ENCODE measurements around the gene ART3.

The ART3 gene

GRCh38 chr4:76148142-76148865 lies 73.8 kb downstream of the ART3 start, which contains the start of gene NUP54:
Gene NUP54 (minus strand): TSS chr4:76148397. CDS start chr4:76148374, 23 bp downstream.
- DNase-seq (ENCODE audit: low read depth), result peak; percentile 86

- no peak for DNase-seq (ENCODE audit: low read depth)
Observed at GRCh38 chr4:76153356-76153755, 78.8 kb downstream of the ART3 start.

GRCh38 chr4:76155979-76156378 lies 81.5 kb downstream of the ART3 start:
- DNase-seq (ENCODE audit: low read depth), result no peak

- no peak for DNase-seq (ENCODE audit: low read depth)
Observed at GRCh38 chr4:76156635-76157034, 82.1 kb downstream of the ART3 start.

- no peak for DNase-seq (ENCODE audit: low read depth)
Observed at GRCh38 chr4:76160355-76160754, 85.8 kb downstream of the ART3 start.

Measured in fibroblast of the conjunctiva (primary cell).